Muscle layer of colon (tissue), 2 donors: ENCODE data around the gene ALG12.

ENCODE experiments used
- H3K27ac ChIP-seq: one replicate; pipeline ENCODE4 v1.7.0; 2013; ENCODE audit warnings: low read depth, mild to moderate bottlenecking, low read length, moderate library complexity
- H3K27me3 ChIP-seq, 2 donors: one replicate each; pipeline ENCODE4 v1.7.0; 2013; ENCODE audit warnings: low read length in 2 of 2, mild to moderate bottlenecking in 2 of 2; ENCODE audit not compliant: insufficient read depth in 2 of 2, control insufficient read depth in 1 of 2
- H3K36me3 ChIP-seq: one replicate; pipeline ENCODE4 v1.7.0; 2013; ENCODE audit warnings: mild to moderate bottlenecking, low read length; ENCODE audit not compliant: insufficient read depth
- H3K4me1 ChIP-seq: one replicate; pipeline ENCODE4 v1.7.0; 2013; ENCODE audit warnings: mild to moderate bottlenecking, low read length; ENCODE audit not compliant: insufficient read depth
- H3K4me3 ChIP-seq, 2 donors: one replicate each; pipeline ENCODE4 v1.7.0; 2013; ENCODE audit warnings: low read length in 2 of 2, low read depth in 1 of 2, mild to moderate bottlenecking in 1 of 2, moderate library complexity in 1 of 2
- H3K9ac ChIP-seq: one replicate; pipeline ENCODE4 v1.7.0; 2013; ENCODE audit warnings: low read length
- H3K9me3 ChIP-seq: one replicate; pipeline ENCODE4 v1.7.0; 2013; ENCODE audit warnings: mild to moderate bottlenecking, low read length
- donor health status: abdominal sarcoma.
- donor health status: Adenocarcinoma of cecum.

The ALG12 gene

DNA sequence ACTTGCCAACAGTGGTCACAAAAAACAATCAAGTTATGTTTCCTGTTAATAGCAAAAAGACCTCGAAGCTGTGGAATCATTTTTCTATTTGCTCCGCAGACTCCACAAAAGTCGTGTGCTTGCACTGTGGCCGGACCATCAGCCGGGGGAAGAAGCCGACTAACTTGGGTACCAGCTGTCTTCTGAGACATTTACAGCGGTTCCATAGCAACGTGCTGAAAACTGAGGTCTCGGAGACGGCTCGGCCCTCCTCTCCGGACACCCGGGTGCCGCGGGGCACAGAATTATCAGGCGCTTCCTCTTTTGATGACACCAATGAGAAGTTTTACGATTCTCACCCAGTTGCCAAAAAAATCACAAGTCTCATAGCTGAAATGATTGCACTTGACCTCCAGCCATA, 33.0 kb downstream of the ALG12 start:
- Histone ChIP-seq H3K9ac (no peak overlapping the region), H3K4me1 (no peaks in the 10 kb centered on the region), H3K36me3 (peaks cover 36% of the 10 kb centered on the region), H3K27ac (no peak overlapping the region), H3K9me3 (no peaks in the 10 kb centered on the region), H3K4me3 (no peak overlapping the region), H3K27me3 (no peaks in the 10 kb centered on the region)

- Histone ChIP-seq H3K36me3 (peaks cover 36% of the 10 kb centered on the region), H3K27me3 (no peaks in the 10 kb centered on the region), H3K27ac (no peak overlapping the region), H3K9me3 (no peaks in the 10 kb centered on the region), H3K4me3 (no peak overlapping the region), H3K4me1 (no peaks in the 10 kb centered on the region), H3K9ac (no peak overlapping the region)
Observed at GRCh38 chr22:49884503-49885260, 33.6 kb downstream of the ALG12 start.

DNA sequence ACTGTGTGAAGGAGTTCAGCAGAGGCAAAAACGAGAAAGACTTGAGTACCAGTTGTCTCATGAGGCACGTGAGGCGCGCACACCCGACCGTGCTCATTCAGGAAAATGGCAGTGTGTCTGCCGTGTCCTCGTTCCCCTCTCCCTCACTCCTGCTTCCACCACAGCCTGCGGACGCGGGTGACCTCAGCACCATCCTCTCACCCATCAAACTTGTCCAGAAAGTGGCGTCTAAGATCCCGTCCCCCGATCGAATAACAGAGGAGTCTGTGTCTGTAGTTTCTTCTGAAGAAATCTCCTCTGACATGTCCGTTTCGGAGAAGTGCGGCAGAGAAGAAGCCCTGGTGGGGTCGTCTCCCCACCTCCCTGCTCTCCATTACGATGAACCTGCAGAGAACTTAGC, 34.2 kb downstream of the ALG12 start:
- H3K27ac ChIP-seq: no peak overlapping the region
- H3K9ac ChIP-seq: no peak overlapping the region
- no peaks in the 10 kb centered on the region for H3K9me3 ChIP-seq
- H3K27me3 ChIP-seq: no peaks in the 10 kb centered on the region
- H3K4me1 ChIP-seq: no peaks in the 10 kb centered on the region
- no peak overlapping the region for H3K4me3 ChIP-seq
- H3K36me3 ChIP-seq: peaks cover 33% of the 10 kb centered on the region

DNA sequence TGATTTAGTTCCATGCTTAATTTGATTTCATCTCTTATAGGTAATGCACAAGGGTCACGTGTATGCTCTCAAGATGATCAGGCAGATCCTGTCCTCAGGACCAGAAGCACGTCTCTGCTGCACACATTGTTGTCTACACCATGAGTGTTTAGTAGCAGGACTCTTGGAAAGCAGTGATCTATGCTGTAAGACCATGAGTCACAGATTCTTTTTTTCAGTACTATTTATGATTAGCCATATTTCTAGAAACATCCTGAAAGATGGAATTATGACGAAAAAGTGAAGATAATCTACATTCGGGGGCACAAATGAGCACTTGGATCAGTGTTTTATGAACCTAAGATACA, 35.0 kb downstream of the ALG12 start:
- Histone ChIP-seq H3K27ac (no peak overlapping the region), H3K36me3 (peaks cover 31% of the 10 kb centered on the region), H3K4me3 (no peak overlapping the region), H3K27me3 (no peaks in the 10 kb centered on the region), H3K4me1 (no peaks in the 10 kb centered on the region), H3K9me3 (no peaks in the 10 kb centered on the region), H3K9ac (no peak overlapping the region)

- Histone ChIP-seq H3K4me3 (no peak overlapping the region), H3K27ac (no peak overlapping the region), H3K9me3 (no peaks in the 10 kb centered on the region), H3K9ac (no peak overlapping the region), H3K27me3 (no peaks in the 10 kb centered on the region), H3K36me3 (peaks cover 30% of the 10 kb centered on the region), H3K4me1 (no peaks in the 10 kb centered on the region)
Observed at GRCh38 chr22:49882519-49883293, 35.5 kb downstream of the ALG12 start.

- Histone ChIP-seq H3K27ac (no peak overlapping the region), H3K36me3 (peaks cover 22% of the 10 kb centered on the region), H3K4me1 (no peaks in the 10 kb centered on the region), H3K9ac (no peak overlapping the region), H3K4me3 (no peak overlapping the region), H3K27me3 (no peaks in the 10 kb centered on the region), H3K9me3 (no peaks in the 10 kb centered on the region)
Observed at GRCh38 chr22:49881856-49882255, 36.4 kb downstream of the ALG12 start.

DNA sequence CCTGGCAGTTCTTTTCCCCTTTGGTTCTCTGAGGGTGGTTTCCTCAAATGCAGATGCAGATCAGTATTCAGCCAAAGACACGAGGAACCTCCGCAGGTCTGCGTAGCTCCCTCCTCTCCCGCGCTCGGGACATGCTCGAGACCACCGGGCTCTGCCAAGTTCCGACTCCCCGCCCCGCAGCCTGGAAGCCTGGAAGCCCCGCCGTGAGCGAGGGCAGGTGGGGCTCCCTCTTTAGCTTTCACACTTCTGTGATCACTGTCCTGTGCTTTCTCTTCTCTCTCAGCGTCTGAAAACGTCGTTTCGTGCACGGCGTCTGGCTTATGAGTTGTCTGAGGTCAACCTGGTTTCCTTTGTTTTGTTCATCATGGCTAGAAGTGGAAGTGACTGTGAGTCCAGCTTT, 38.0 kb downstream of the ALG12 start:
- Histone ChIP-seq H3K4me1 (no peaks in the 10 kb centered on the region), H3K27me3 (no peaks in the 10 kb centered on the region), H3K36me3 (peaks cover 7% of the 10 kb centered on the region), H3K27ac (no peak overlapping the region), H3K4me3 (no peak overlapping the region), H3K9me3 (no peaks in the 10 kb centered on the region), H3K9ac (no peak overlapping the region)

DNA sequence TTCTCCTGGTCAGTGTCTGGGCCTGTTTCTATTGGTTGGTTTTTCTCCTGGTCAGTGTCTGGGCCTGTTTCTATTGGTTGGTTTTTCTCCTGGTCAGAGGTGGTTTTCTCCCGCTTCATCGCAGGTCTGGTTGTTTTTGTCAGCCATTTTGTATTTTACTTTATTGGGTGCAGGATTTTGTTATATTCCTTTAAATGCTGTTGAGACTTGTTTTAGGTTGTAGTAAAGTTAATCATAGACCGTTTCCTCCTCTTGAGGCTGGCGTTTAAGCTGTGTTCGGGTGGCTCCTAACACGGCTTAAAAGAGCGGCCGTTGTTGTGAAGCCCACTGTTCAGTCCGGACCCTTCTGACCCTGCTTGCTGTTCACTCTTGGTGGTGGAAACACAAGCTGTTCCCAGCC, 38.4 kb downstream of the ALG12 start:
- H3K27me3 ChIP-seq: no peaks in the 10 kb centered on the region
- no peak overlapping the region for H3K9ac ChIP-seq
- no peaks in the 10 kb centered on the region for H3K4me1 ChIP-seq
- no peak overlapping the region for H3K4me3 ChIP-seq
- no peak overlapping the region for H3K27ac ChIP-seq
- H3K36me3 ChIP-seq: peaks cover 7% of the 10 kb centered on the region
- no peaks in the 10 kb centered on the region for H3K9me3 ChIP-seq

GRCh38 chr22:49878206-49878605, 40.0 kb downstream of the ALG12 start:
- no peak overlapping the region for H3K9ac ChIP-seq
- H3K9me3 ChIP-seq: no peaks in the 10 kb centered on the region
- no peaks in the 10 kb centered on the region for H3K27me3 ChIP-seq
- no peak overlapping the region for H3K27ac ChIP-seq
- no peaks in the 10 kb centered on the region for H3K4me1 ChIP-seq
- H3K4me3 ChIP-seq: no peak overlapping the region
- H3K36me3 ChIP-seq: no peaks in the 10 kb centered on the region

- H3K27me3 ChIP-seq: no peaks in the 10 kb centered on the region
- no peak overlapping the region for H3K9ac ChIP-seq
- H3K4me3 ChIP-seq: no peak overlapping the region
- H3K9me3 ChIP-seq: no peaks in the 10 kb centered on the region
- H3K36me3 ChIP-seq: no peaks in the 10 kb centered on the region
- no peaks in the 10 kb centered on the region for H3K4me1 ChIP-seq
- H3K27ac ChIP-seq: no peak overlapping the region
Observed at GRCh38 chr22:49877642-49878041, 40.6 kb downstream of the ALG12 start.

DNA sequence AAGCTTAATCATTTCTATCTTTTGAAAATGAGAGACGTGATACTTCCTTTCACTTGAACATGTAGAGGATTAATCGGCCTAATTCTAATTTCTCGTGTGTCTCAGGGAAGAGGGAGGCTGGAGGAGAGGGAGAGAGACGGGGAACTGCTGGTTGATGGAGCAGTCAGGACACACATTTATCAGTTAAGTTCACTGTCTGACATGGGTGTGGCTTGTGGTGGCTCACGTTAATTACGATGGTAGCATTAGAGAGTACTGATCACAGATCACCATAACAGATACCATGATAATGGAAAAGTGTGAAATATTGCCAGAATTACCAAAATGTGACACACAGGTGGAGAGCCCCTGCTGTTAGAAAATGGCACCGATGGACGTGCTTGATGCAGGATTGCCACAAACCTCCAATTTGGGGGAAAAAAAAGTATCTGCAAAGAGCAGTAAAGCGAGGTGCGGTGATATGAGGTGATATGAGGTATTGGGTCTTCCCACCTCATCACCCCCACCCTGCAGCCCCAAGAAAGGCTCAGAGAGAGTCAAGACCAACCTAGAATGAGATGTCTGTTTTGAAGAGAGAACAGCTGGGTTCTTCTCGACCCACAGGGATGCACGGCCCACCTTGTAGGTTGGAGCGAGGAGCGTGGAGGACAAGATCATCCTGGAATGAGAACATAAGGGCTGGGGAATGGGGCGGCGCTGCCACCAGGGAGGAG, 44.9 kb downstream of the ALG12 start:
- H3K4me1 ChIP-seq: no peaks in the 10 kb centered on the region
- no peak overlapping the region for H3K4me3 ChIP-seq
- no peak overlapping the region for H3K27ac ChIP-seq
- no peak overlapping the region for H3K9ac ChIP-seq
- H3K9me3 ChIP-seq: peaks cover 8% of the 10 kb centered on the region
- H3K36me3 ChIP-seq: no peaks in the 10 kb centered on the region
- H3K27me3 ChIP-seq: no peaks in the 10 kb centered on the region
